SK-N-SH treated with all-trans-retinoic acid at 6 μM for 48 hours (cell line): ENCODE results near the gene CNTNAP2.

Source experiments
- ATAC-seq: fragments of 200-7000 bp; cut with Tn5 transposase; 3 replicates; pipeline ENCODE4 v1.9.1; 2020; ENCODE audit warnings: mild to moderate bottlenecking, moderate library complexity
- ARNTL ChIP-seq: fragments of 450-650 bp; formaldehyde crosslinking; IDR thresholded peaks from 2 replicates; pipeline ENCODE4 v1.5.0; 2020; ENCODE audit warnings: low read depth, mild to moderate bottlenecking, moderate library complexity, borderline replicate concordance
- BACH2 ChIP-seq: fragments of 250-450 bp; sonication (Bioruptor Pico); IDR thresholded peaks from 2 replicates; pipeline ENCODE4 v1.9.0; 2021; ENCODE audit warnings: mild to moderate bottlenecking, borderline replicate concordance
- CREB5 ChIP-seq: fragments of 250-450 bp; sonication (Bioruptor Pico); IDR thresholded peaks from 2 replicates; pipeline ENCODE4 v1.5.1; 2020; ENCODE audit warnings: low read depth, mild to moderate bottlenecking, moderate library complexity
- CSDC2 ChIP-seq: fragments of 250-450 bp; sonication (Bioruptor Pico); IDR thresholded peaks from 2 replicates; pipeline ENCODE4 v1.5.0; 2020; ENCODE audit warnings: mild to moderate bottlenecking, moderate library complexity
- ESRRG ChIP-seq: fragments of 250-450 bp; sonication (Bioruptor Pico); IDR thresholded peaks from 2 replicates; pipeline ENCODE4 v1.6.1; 2021; ENCODE audit warnings: mild to moderate bottlenecking
- GLIS3 ChIP-seq: fragments of 250-450 bp; sonication (Bioruptor Pico); IDR thresholded peaks from 2 replicates; pipeline ENCODE4 v1.5.0; 2020; ENCODE audit warnings: mild to moderate bottlenecking, moderate library complexity
- ISL1 ChIP-seq: fragments of 250-450 bp; sonication (Bioruptor Pico); IDR thresholded peaks from 2 replicates; pipeline ENCODE4 v2.1.2; 2022; ENCODE audit warnings: mild to moderate bottlenecking, moderate library complexity
- OSR1 ChIP-seq: fragments of 250-450 bp; sonication (Bioruptor Pico); IDR thresholded peaks from 2 replicates; pipeline ENCODE4 v1.8.0; 2022; ENCODE audit warnings: moderate library complexity, mild to moderate bottlenecking, inconsistent platforms
- PPARA ChIP-seq: fragments of 250-450 bp; sonication (Bioruptor Pico); IDR thresholded peaks from 2 replicates; pipeline ENCODE4 v1.5.0; 2020; ENCODE audit warnings: mild to moderate bottlenecking, borderline replicate concordance
- RARB ChIP-seq: fragments of 250-450 bp; sonication (Bioruptor Pico); IDR thresholded peaks from 2 replicates; pipeline ENCODE4 v1.8.0; 2021; ENCODE audit warnings: mild to moderate bottlenecking, moderate library complexity
- SNAI2 ChIP-seq: fragments of 250-450 bp; sonication (Bioruptor Pico); IDR thresholded peaks from 2 replicates; pipeline ENCODE4 v1.5.0; 2020; ENCODE audit warnings: mild to moderate bottlenecking, moderate library complexity
- TCF4 ChIP-seq: fragments of 250-450 bp; sonication (Bioruptor Pico); IDR thresholded peaks from 2 replicates; pipeline ENCODE4 v1.8.0; 2021; ENCODE audit warnings: mild to moderate bottlenecking, moderate library complexity, borderline replicate concordance
- TOX ChIP-seq: fragments of 250-450 bp; sonication (Bioruptor Pico); IDR thresholded peaks from 2 replicates; pipeline ENCODE4 v1.8.0; 2021; ENCODE audit warnings: mild to moderate bottlenecking, moderate library complexity, borderline replicate concordance
- ZC3H10 ChIP-seq: fragments of 250-450 bp; sonication (Bioruptor Pico); IDR thresholded peaks from 2 replicates; pipeline ENCODE4 v1.5.1; 2021; ENCODE audit warnings: mild to moderate bottlenecking, moderate library complexity
- ZFP3 ChIP-seq: fragments of 250-450 bp; sonication (Bioruptor Pico); IDR thresholded peaks from 2 replicates; pipeline ENCODE4 v1.5.0; 2020; ENCODE audit warnings: mild to moderate bottlenecking, moderate library complexity
- ZFP30 ChIP-seq: fragments of 450-650 bp; formaldehyde crosslinking; IDR thresholded peaks from 2 replicates; pipeline ENCODE4 v1.5.0; 2022; ENCODE audit warnings: mild to moderate bottlenecking, moderate library complexity
- ZNF565 ChIP-seq: fragments of 450-650 bp; formaldehyde crosslinking; conservative IDR thresholded peaks from 2 replicates; pipeline ENCODE4 v1.5.0; 2020; ENCODE audit warnings: low read depth, mild to moderate bottlenecking, moderate library complexity
- ZNF70 ChIP-seq: fragments of 450-650 bp; formaldehyde crosslinking; IDR thresholded peaks from 2 replicates; pipeline ENCODE4 v1.5.0; 2020; ENCODE audit warnings: mild to moderate bottlenecking, moderate library complexity
- ZNF8 ChIP-seq: fragments of 450-650 bp; formaldehyde crosslinking; IDR thresholded peaks from 2 replicates; pipeline ENCODE4 v1.5.0; 2020; ENCODE audit warnings: mild to moderate bottlenecking, moderate library complexity
- TF ChIP-seq, protein P1 (sequence below): fragments of 250-450 bp; sonication (Bioruptor Pico); IDR thresholded peaks from 2 replicates; pipeline ENCODE4 v1.5.0; 2020; ENCODE audit warnings: mild to moderate bottlenecking, moderate library complexity
- TF ChIP-seq, protein P2 (sequence below): fragments of 250-450 bp; sonication (Bioruptor Pico); IDR thresholded peaks from 2 replicates; pipeline ENCODE4 v1.5.1; 2021; ENCODE audit warnings: mild to moderate bottlenecking, moderate library complexity
- TF ChIP-seq, protein P3 (sequence below): fragments of 250-450 bp; sonication (Bioruptor Pico); IDR thresholded peaks from 2 replicates; pipeline ENCODE4 v1.8.0; 2020; ENCODE audit warnings: mild to moderate bottlenecking, moderate library complexity, borderline replicate concordance

Gene CNTNAP2

GRCh38 chr7:146741911-146742310 lies 625.3 kb downstream of the CNTNAP2 start:
- no peak for ATAC-seq

GRCh38 chr7:146754385-146754784 lies 637.8 kb downstream of the CNTNAP2 start:
- ATAC-seq, result no peak
- no peak for TF ChIP-seq ISL1 (CRISPR knock-in tag)
- TF ChIP-seq BACH2 (CRISPR knock-in tag), result no peak
- TF ChIP-seq GLIS3 (CRISPR knock-in tag), result no peak
- TF ChIP-seq, protein P1, sequence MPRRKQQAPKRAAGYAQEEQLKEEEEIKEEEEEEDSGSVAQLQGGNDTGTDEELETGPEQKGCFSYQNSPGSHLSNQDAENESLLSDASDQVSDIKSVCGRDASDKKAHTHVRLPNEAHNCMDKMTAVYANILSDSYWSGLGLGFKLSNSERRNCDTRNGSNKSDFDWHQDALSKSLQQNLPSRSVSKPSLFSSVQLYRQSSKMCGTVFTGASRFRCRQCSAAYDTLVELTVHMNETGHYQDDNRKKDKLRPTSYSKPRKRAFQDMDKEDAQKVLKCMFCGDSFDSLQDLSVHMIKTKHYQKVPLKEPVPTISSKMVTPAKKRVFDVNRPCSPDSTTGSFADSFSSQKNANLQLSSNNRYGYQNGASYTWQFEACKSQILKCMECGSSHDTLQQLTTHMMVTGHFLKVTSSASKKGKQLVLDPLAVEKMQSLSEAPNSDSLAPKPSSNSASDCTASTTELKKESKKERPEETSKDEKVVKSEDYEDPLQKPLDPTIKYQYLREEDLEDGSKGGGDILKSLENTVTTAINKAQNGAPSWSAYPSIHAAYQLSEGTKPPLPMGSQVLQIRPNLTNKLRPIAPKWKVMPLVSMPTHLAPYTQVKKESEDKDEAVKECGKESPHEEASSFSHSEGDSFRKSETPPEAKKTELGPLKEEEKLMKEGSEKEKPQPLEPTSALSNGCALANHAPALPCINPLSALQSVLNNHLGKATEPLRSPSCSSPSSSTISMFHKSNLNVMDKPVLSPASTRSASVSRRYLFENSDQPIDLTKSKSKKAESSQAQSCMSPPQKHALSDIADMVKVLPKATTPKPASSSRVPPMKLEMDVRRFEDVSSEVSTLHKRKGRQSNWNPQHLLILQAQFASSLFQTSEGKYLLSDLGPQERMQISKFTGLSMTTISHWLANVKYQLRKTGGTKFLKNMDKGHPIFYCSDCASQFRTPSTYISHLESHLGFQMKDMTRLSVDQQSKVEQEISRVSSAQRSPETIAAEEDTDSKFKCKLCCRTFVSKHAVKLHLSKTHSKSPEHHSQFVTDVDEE (CRISPR knock-in tag), result no peak
- TF ChIP-seq, protein P2, sequence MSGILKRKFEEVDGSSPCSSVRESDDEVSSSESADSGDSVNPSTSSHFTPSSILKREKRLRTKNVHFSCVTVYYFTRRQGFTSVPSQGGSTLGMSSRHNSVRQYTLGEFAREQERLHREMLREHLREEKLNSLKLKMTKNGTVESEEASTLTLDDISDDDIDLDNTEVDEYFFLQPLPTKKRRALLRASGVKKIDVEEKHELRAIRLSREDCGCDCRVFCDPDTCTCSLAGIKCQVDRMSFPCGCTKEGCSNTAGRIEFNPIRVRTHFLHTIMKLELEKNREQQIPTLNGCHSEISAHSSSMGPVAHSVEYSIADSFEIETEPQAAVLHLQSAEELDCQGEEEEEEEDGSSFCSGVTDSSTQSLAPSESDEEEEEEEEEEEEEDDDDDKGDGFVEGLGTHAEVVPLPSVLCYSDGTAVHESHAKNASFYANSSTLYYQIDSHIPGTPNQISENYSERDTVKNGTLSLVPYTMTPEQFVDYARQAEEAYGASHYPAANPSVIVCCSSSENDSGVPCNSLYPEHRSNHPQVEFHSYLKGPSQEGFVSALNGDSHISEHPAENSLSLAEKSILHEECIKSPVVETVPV, result no peak
- TF ChIP-seq, protein P3, sequence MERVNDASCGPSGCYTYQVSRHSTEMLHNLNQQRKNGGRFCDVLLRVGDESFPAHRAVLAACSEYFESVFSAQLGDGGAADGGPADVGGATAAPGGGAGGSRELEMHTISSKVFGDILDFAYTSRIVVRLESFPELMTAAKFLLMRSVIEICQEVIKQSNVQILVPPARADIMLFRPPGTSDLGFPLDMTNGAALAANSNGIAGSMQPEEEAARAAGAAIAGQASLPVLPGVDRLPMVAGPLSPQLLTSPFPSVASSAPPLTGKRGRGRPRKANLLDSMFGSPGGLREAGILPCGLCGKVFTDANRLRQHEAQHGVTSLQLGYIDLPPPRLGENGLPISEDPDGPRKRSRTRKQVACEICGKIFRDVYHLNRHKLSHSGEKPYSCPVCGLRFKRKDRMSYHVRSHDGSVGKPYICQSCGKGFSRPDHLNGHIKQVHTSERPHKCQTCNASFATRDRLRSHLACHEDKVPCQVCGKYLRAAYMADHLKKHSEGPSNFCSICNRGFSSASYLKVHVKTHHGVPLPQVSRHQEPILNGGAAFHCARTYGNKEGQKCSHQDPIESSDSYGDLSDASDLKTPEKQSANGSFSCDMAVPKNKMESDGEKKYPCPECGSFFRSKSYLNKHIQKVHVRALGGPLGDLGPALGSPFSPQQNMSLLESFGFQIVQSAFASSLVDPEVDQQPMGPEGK, result no peak
- TF ChIP-seq PPARA, result no peak
- TF ChIP-seq TCF4 (CRISPR knock-in tag), result no peak
- no peak for TF ChIP-seq ZFP3 (CRISPR knock-in tag)
- TF ChIP-seq ZNF565 (CRISPR knock-in tag), result no peak
- TF ChIP-seq RARB, result no peak
- no peak for TF ChIP-seq ZNF8 (CRISPR knock-in tag)
- TF ChIP-seq ZFP30 (CRISPR knock-in tag), result no peak
- TF ChIP-seq ZNF70, result no peak
- no peak for TF ChIP-seq OSR1 (CRISPR knock-in tag)
- no peak for TF ChIP-seq ARNTL (CRISPR knock-in tag)
- no peak for TF ChIP-seq SNAI2 (CRISPR knock-in tag)

More at GRCh38 chr7:146741911-146742310, 625.3 kb downstream of the CNTNAP2 start:
- TF ChIP-seq OSR1 (CRISPR knock-in tag) (no peak), ZNF70 (no peak), ZC3H10 (CRISPR knock-in tag) (no peak)
- TF ChIP-seq, protein P1 (CRISPR knock-in tag), result no peak
- TF ChIP-seq, all 23 proteins: peak for 0

DNA sequence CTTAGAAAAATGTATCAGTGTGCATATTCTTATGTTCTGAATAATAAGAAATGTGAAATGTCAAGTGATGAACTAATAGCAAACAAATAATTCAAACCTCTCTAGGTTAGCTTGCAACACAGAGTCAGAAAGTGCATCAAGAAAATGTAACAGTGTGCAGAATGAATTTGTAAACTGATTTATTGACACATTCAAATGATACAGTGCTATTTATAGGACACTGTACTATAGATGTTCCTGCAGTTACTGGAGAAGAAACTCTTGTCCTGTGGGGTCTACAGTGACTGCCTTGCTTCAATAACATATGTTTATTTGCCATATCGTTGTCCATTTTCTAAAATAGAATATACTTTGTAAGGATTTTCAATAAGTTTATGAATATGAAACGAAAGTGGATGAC lies 639.0 kb downstream of the CNTNAP2 start:
- no peak for TF ChIP-seq ZFP30 (CRISPR knock-in tag)
- TF ChIP-seq ARNTL (CRISPR knock-in tag), result no peak
- TF ChIP-seq CREB5 (CRISPR knock-in tag), result no peak
- TF ChIP-seq TOX (CRISPR knock-in tag), result no peak
- no peak for TF ChIP-seq ZNF70
- no peak for TF ChIP-seq BACH2 (CRISPR knock-in tag)
- no peak for TF ChIP-seq ZC3H10 (CRISPR knock-in tag)
- TF ChIP-seq RARB, result no peak
- no peak for TF ChIP-seq ISL1 (CRISPR knock-in tag)
- TF ChIP-seq TCF4 (CRISPR knock-in tag), result no peak
- no peak for TF ChIP-seq ESRRG (CRISPR knock-in tag)
- TF ChIP-seq, protein P3, result no peak
- no peak for TF ChIP-seq CSDC2 (CRISPR knock-in tag)
- TF ChIP-seq OSR1 (CRISPR knock-in tag), result no peak
- no peak for ATAC-seq
